ENCODE results near the gene DSCAML1. TPM values are rescaled to one million over a fixed set of nuclear protein-coding genes. Genes with fewer than 3 reads are reported as not detected.

The DSCAML1 gene
- total and polyA plus RNA-seq, 7 experiments from 2014 or later, result 0.17 to 1.3 (median 0.60) TPM; not detected in 2

GRCh38 chr11:117390743-117391142 lies 406.3 kb downstream of the DSCAML1 start:
- H3K4me1 ChIP-seq (ENCODE audit: control insufficient read depth in 2 of 2, insufficient read depth in 2 of 2, low read length in 2 of 2), result no peaks in the 10 kb centered on the region
- ChIA-PET CTCF (no interaction called here), POLR2A (no interaction called here)
- no peaks in the 10 kb centered on the region for H3K9me3 ChIP-seq (ENCODE audit: control insufficient read depth in 2 of 3, low read length in 3 of 3)
- Mint-ChIP-seq H3K9me3 (no peaks in the 10 kb centered on the region), H3K36me3 (peaks cover 12 to 78% (median 50%) of the 10 kb centered on the region in 5 donors), H3K4me3 (no peak overlapping the region), H3K27ac (peak overlapping the region in 1 of 9 donors; percentile 25), H3K4me1 (peaks cover 0 to 3% (median 0%) of the 10 kb centered on the region in 7 donors), H3K27me3 (no peaks in the 10 kb centered on the region)
- intact Hi-C loops (cut with micrococcal nuclease), result no loop called here
- DNase-seq (no peak), ATAC-seq (no peak)
- H3K36me3 ChIP-seq (ENCODE audit: control insufficient read depth in 2 of 3, insufficient read depth in 3 of 3, low read length in 3 of 3), result peaks cover 4 to 83% (median 13%) of the 10 kb centered on the region in 3 experiments
- H3K4me3 ChIP-seq (ENCODE audit: low read length), result no peak overlapping the region
- H3K27ac ChIP-seq (ENCODE audit: low read depth, low read length), result no peak overlapping the region
- no peaks in the 10 kb centered on the region for H3K27me3 ChIP-seq (ENCODE audit: control insufficient read depth in 2 of 2, insufficient read depth in 2 of 2, low read length in 2 of 2)

DNA sequence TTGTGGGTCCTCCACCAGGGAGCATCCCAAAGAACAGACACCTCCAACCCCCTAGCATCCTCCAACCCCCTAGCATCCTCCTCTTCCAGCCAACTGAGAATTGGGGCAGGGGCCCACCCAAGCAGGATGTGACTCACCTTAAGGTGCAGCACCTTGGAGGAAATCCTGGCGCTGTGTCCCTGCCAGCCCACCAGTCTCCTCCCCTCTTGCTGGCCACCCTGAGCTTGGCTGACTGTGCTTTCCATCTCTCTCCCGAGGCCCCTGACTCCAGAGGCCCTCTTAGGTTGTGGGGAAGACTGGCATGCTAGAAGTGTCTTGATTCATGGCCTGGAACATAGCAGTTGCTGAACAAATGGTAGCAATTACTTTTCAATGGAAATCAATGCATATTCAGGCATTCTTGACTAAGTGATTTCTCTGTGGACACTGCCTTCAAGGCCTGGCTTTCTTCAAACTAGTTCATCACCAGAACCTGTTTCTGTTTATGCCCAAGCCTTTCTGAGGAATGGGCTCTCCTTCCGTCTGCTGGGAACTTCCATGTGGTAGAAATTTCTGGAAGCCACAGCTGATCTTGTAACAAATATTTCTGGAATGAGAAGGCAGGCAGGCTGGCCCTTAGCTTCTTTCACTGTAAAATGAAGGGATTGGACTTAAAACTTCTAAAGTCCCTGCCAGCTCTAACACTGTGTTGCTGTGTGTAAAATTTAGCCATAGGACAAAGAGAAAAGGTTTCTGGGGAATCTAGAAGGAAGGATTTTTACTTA lies 408.8 kb downstream of the DSCAML1 start:
- DNase-seq (no peak), ATAC-seq (no peak)
- H3K36me3 ChIP-seq (ENCODE audit: control insufficient read depth in 2 of 3, insufficient read depth in 3 of 3, low read length in 3 of 3), result peaks cover 4 to 78% (median 18%) of the 10 kb centered on the region in 3 experiments
- ChIA-PET CTCF (no interaction called here), POLR2A (no interaction called here)
- H3K36me3 Mint-ChIP-seq, result peaks cover 12 to 74% (median 52%) of the 10 kb centered on the region in 5 donors
- H3K9me3 ChIP-seq (ENCODE audit: control insufficient read depth in 2 of 3, low read length in 3 of 3), result no peaks in the 10 kb centered on the region
- intact Hi-C loops (cut with micrococcal nuclease), result no loop called here
- H3K4me3 Mint-ChIP-seq, result no peak overlapping the region
- H3K27ac ChIP-seq (ENCODE audit: low read depth, low read length), result no peak overlapping the region
- no peaks in the 10 kb centered on the region for H3K9me3 Mint-ChIP-seq
- no peaks in the 10 kb centered on the region for H3K27me3 ChIP-seq (ENCODE audit: control insufficient read depth in 2 of 2, insufficient read depth in 2 of 2, low read length in 2 of 2)
- H3K4me3 ChIP-seq (ENCODE audit: low read length), result no peak overlapping the region
- H3K4me1 Mint-ChIP-seq, result peaks cover 0 to 5% (median 0%) of the 10 kb centered on the region in 7 donors
- no peaks in the 10 kb centered on the region for H3K27me3 Mint-ChIP-seq
- no peak overlapping the region for H3K27ac Mint-ChIP-seq
- no peaks in the 10 kb centered on the region for H3K4me1 ChIP-seq (ENCODE audit: control insufficient read depth in 2 of 2, insufficient read depth in 2 of 2, low read length in 2 of 2)

DNA sequence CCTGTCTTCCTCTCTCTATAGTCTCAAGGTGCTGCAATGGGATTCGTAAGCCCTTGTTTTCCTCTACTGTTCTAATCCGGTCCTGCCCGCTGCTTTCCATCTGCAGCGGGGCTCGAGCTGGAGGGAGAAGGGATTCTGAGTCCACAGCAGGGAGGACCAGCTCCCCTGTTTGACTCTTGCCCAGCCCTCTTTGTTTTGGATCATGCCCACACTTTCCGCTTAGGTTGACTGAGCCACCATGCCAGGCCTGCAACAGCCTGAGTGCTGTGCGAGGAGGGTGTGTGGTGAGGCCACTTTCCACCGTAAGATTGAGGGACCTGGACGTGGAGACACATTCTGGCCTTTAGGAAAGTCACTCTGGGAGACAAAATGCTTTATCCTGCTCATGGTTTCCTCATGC lies 411.1 kb downstream of the DSCAML1 start:
- H3K9me3 Mint-ChIP-seq, result no peaks in the 10 kb centered on the region
- Histone ChIP-seq H3K27ac (ENCODE audit: low read depth, low read length) (no peak overlapping the region), H3K36me3 (ENCODE audit: control insufficient read depth in 2 of 3, insufficient read depth in 3 of 3, low read length in 3 of 3) (peaks cover 0 to 78% (median 7%) of the 10 kb centered on the region in 3 experiments), H3K4me1 (ENCODE audit: control insufficient read depth in 2 of 2, insufficient read depth in 2 of 2, low read length in 2 of 2) (no peaks in the 10 kb centered on the region), H3K27me3 (ENCODE audit: control insufficient read depth in 2 of 2, insufficient read depth in 2 of 2, low read length in 2 of 2) (no peaks in the 10 kb centered on the region), H3K4me3 (ENCODE audit: low read length) (no peak overlapping the region), H3K9me3 (ENCODE audit: control insufficient read depth in 2 of 3, low read length in 3 of 3) (no peaks in the 10 kb centered on the region)
- DNase-seq, result no peak
- ChIA-PET CTCF (no interaction called here), POLR2A (no interaction called here)
- H3K27ac Mint-ChIP-seq, result no peak overlapping the region
- intact Hi-C loops (cut with micrococcal nuclease), result no loop called here
- no peaks in the 10 kb centered on the region for H3K27me3 Mint-ChIP-seq
- peaks cover 0 to 3% (median 0%) of the 10 kb centered on the region in 7 donors for H3K4me1 Mint-ChIP-seq
- H3K4me3 Mint-ChIP-seq, result no peak overlapping the region
- ATAC-seq, result no peak
- peaks cover 8 to 71% (median 42%) of the 10 kb centered on the region in 5 donors for H3K36me3 Mint-ChIP-seq

DNA sequence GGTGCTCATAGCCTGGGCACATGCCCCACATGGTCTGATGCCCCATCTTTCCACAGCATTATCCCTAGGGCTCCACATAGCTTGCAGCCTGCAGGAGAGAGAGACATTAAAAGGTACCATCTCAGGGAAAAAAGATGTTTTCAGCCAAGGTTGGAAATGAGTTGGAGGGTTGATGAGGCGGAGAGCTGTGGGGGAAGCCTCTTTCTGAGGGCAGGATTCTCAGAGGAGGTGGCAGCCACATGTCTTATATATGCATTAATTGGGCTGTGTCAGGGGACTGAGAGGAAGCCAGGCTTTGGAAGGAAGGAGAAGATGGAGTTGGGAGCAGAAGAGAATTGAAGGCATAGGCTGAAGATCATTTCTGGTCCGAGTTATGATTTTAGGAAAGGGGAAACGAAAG lies 411.5 kb downstream of the DSCAML1 start:
- Mint-ChIP-seq H3K4me3 (no peak overlapping the region), H3K27me3 (no peaks in the 10 kb centered on the region), H3K9me3 (no peaks in the 10 kb centered on the region), H3K4me1 (peaks cover 0 to 3% (median 0%) of the 10 kb centered on the region in 7 donors), H3K27ac (peak overlapping the region in 1 of 9 donors; percentile 23), H3K36me3 (peaks cover 9 to 71% (median 41%) of the 10 kb centered on the region in 5 donors)
- ATAC-seq, result no peak
- Histone ChIP-seq H3K27me3 (ENCODE audit: control insufficient read depth in 2 of 2, insufficient read depth in 2 of 2, low read length in 2 of 2) (no peaks in the 10 kb centered on the region), H3K4me1 (ENCODE audit: control insufficient read depth in 2 of 2, insufficient read depth in 2 of 2, low read length in 2 of 2) (no peaks in the 10 kb centered on the region), H3K36me3 (ENCODE audit: control insufficient read depth in 2 of 3, insufficient read depth in 3 of 3, low read length in 3 of 3) (peaks cover 0 to 78% (median 7%) of the 10 kb centered on the region in 3 experiments), H3K27ac (ENCODE audit: low read depth, low read length) (no peak overlapping the region), H3K4me3 (ENCODE audit: low read length) (no peak overlapping the region), H3K9me3 (ENCODE audit: control insufficient read depth in 2 of 3, low read length in 3 of 3) (no peaks in the 10 kb centered on the region)
- CTCF ChIA-PET, result no interaction called here
- POLR2A ChIA-PET, result no interaction called here
- DNase-seq, result no peak
- intact Hi-C loops (cut with micrococcal nuclease), result no loop called here

- intact Hi-C loops (cut with micrococcal nuclease), result no loop called here
- Mint-ChIP-seq H3K36me3 (peaks cover 5 to 75% (median 34%) of the 10 kb centered on the region in 5 donors), H3K4me3 (no peak overlapping the region), H3K27me3 (no peaks in the 10 kb centered on the region), H3K27ac (peak overlapping the region in 1 of 9 donors; percentile 38), H3K9me3 (no peaks in the 10 kb centered on the region), H3K4me1 (peaks cover 0 to 2% (median 0%) of the 10 kb centered on the region in 7 donors)
- H3K9me3 ChIP-seq (ENCODE audit: control insufficient read depth in 2 of 3, low read length in 3 of 3), result no peaks in the 10 kb centered on the region
- H3K27ac ChIP-seq (ENCODE audit: low read depth, low read length), result no peak overlapping the region
- H3K36me3 ChIP-seq (ENCODE audit: control insufficient read depth in 2 of 3, insufficient read depth in 3 of 3, low read length in 3 of 3), result peaks cover 0 to 87% (median 7%) of the 10 kb centered on the region in 3 experiments
- CTCF ChIA-PET, result no interaction called here
- DNase-seq (no peak), ATAC-seq (no peak)
- H3K27me3 ChIP-seq (ENCODE audit: control insufficient read depth in 2 of 2, insufficient read depth in 2 of 2, low read length in 2 of 2), result no peaks in the 10 kb centered on the region
- POLR2A ChIA-PET, result no interaction called here
- no peaks in the 10 kb centered on the region for H3K4me1 ChIP-seq (ENCODE audit: control insufficient read depth in 2 of 2, insufficient read depth in 2 of 2, low read length in 2 of 2)
- H3K4me3 ChIP-seq (ENCODE audit: low read length), result no peak overlapping the region
Measured at GRCh38 chr11:117384045-117384444, 413.0 kb downstream of the DSCAML1 start.

DNA sequence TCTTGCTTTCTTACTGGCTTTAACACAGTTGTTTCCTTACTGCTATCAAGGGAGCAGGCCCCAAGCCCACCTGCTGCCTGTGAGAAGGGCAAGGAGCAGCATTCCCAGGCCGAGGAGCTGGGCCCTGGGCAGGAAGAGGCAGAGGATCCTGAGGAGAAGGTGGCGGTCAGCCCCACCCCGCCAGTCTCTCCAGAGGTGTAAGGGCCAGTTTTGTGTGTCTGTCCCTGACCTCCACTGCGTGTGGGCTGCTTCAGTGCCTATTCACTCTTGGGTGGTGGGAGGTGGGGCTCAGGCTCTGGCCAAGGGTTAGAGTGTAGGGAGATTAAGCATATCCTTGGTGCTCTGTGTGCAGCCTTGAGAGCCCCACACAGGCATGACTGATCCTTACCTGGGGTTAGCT lies 414.3 kb downstream of the DSCAML1 start:
- intact Hi-C loops (cut with micrococcal nuclease), result no loop called here
- peak overlapping the region in 1 of 9 donors; percentile 81 for H3K27ac Mint-ChIP-seq

More for the DNA sequence above, 414.3 kb downstream of the DSCAML1 start:
- DNase-seq (no peak), ATAC-seq (no peak)
- Mint-ChIP-seq H3K4me1 (peaks cover 0 to 2% (median 0%) of the 10 kb centered on the region in 7 donors), H3K36me3 (peaks cover 2 to 71% (median 28%) of the 10 kb centered on the region in 5 donors), H3K9me3 (no peaks in the 10 kb centered on the region), H3K4me3 (no peak overlapping the region), H3K27me3 (no peaks in the 10 kb centered on the region)
- no peak overlapping the region for H3K27ac ChIP-seq (ENCODE audit: low read depth, low read length)
- peaks cover 0 to 83% (median 7%) of the 10 kb centered on the region in 3 experiments for H3K36me3 ChIP-seq (ENCODE audit: control insufficient read depth in 2 of 3, insufficient read depth in 3 of 3, low read length in 3 of 3)
- POLR2A ChIA-PET, result no interaction called here
- no peak overlapping the region for H3K4me3 ChIP-seq (ENCODE audit: low read length)
- no peaks in the 10 kb centered on the region for H3K4me1 ChIP-seq (ENCODE audit: control insufficient read depth in 2 of 2, insufficient read depth in 2 of 2, low read length in 2 of 2)
- CTCF ChIA-PET, result no interaction called here
- H3K27me3 ChIP-seq (ENCODE audit: control insufficient read depth in 2 of 2, insufficient read depth in 2 of 2, low read length in 2 of 2), result no peaks in the 10 kb centered on the region
- no peaks in the 10 kb centered on the region for H3K9me3 ChIP-seq (ENCODE audit: control insufficient read depth in 2 of 3, low read length in 3 of 3)
